B cell (primary cell): ENCODE measurements around the gene SLC12A7.

ENCODE experiments used
- EZH2 ChIP-seq: IDR thresholded peaks from 2 replicates; pipeline ENCODE4 v1.6.1; 2012; ENCODE audit warnings: borderline replicate concordance, low read depth, mild to moderate bottlenecking, moderate library complexity, low read length; ENCODE audit not compliant: insufficient read depth, poor library complexity, severe bottlenecking
- TF ChIP-seq, protein P1 (sequence below): fragments of 200-600 bp; IDR thresholded peaks from one replicate; pipeline ENCODE4 v1.8.0; 2022; ENCODE audit warnings: antibody characterized with exemption, mild to moderate bottlenecking

DNA sequence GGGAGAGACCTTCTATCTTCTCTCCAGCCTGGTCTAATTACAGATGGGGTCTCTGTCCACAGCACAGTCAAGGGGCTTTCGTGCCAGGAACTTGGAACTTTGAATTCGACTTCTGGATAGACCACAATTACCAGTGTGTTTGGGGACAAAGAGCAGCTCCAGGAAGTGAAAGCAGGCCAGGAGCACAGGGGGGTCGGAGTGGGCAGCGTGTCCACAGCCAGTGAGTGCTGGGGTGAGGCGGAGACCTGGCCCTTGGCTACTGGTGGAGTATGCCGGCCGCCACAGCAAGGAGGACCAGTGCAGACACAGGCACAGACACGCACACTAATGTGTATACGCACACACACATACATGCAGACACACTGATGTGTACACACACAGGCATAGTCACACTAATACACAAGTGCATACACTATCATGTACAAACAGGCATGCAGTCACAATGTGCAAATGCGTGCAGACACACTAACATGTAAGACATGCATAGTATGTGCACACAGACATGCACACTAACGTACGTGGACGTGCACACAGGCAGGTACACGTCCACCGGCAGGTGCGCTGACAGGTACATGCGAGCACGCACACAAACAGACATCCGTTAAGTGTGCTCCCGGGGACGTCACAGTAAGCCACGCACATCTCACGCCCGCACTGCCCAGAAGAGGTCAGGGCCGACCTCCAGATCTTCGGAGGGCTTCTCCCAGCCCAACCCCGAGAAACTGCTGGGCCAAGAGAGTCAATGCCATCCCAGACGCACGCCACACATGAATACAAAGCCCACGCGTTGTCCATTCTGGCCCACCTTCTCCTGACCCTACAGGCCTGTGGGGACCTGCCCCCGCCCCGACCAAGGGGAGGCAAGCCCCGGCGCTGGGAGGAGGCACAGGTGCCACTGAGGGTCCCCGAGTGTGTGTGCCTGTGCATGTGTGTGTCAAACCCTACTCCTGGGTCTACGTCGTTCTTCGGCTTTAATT, 56.8 kb downstream of the SLC12A7 start:
- TF ChIP-seq, protein P1, sequence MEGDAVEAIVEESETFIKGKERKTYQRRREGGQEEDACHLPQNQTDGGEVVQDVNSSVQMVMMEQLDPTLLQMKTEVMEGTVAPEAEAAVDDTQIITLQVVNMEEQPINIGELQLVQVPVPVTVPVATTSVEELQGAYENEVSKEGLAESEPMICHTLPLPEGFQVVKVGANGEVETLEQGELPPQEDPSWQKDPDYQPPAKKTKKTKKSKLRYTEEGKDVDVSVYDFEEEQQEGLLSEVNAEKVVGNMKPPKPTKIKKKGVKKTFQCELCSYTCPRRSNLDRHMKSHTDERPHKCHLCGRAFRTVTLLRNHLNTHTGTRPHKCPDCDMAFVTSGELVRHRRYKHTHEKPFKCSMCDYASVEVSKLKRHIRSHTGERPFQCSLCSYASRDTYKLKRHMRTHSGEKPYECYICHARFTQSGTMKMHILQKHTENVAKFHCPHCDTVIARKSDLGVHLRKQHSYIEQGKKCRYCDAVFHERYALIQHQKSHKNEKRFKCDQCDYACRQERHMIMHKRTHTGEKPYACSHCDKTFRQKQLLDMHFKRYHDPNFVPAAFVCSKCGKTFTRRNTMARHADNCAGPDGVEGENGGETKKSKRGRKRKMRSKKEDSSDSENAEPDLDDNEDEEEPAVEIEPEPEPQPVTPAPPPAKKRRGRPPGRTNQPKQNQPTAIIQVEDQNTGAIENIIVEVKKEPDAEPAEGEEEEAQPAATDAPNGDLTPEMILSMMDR = no peak
- no peak for TF ChIP-seq EZH2
